SIG-M5 (cell line): ENCODE results near the gene ALOX5.
"Not testable (repeated sequence)": the region's sequence is repeated elsewhere in the genome, so short reads cannot be mapped to it uniquely, and the experiment has no call there.

Source experiments
- DNase-seq: peaks from one replicate; lab custom pipeline; 2025; lab: John Stamatoyannopoulos, UW

The ALOX5 gene

DNA sequence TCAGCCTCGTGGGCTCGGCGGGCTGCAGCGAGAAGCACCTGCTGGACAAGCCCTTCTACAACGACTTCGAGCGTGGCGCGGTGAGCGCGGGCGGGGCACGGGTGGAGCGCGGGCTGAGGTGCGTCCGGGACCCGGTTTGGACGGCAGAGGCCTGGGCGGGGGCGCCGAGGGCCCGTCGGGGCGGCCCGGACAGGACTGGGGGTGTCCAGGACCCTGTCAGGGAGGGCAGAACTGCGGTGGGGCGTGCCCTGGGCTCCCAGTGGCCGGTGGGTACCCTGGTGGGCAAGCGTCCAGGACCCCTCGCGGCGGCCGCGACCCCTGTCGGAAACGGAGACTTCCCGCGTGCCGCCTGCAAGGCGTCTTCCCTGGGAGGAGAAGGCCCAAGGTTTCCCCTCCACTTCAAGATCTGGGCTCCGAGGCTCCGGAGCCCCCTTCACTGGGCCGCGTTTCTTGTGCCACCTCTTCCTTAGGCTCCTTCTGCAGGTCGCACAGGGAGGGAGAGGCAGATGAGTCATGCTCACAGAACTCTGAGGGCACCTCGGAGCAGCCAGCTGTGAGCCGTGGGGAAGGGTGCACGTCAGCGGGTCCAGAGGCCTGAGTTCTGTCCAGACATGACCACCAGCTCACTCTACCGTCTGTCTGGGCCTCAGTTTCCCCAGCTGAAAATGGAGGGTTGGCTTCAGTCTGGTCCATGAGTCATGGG is 485 bp downstream of the ALOX5 start:
- DNase-seq, result no peak

DNA sequence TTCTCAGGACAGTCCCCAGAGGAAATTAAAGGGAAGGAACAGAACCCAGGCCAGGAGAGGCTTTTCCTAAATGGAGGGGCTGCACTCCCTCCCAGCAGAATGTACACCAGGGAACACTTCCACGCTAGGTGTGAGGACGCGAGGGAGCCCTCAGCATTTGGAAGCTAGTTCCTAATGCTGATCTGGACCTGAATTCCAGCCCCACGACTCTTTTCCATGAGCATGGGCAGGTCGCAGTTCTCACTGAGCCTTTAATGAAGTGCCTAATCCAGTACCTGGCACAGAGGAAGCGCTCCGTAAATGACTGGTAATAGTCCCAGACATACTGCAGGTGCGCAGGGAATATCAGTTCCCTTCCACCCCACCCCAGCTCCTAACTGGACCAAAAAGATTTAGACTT is 1.1 kb downstream of the ALOX5 start:
- no peak for DNase-seq

DNA sequence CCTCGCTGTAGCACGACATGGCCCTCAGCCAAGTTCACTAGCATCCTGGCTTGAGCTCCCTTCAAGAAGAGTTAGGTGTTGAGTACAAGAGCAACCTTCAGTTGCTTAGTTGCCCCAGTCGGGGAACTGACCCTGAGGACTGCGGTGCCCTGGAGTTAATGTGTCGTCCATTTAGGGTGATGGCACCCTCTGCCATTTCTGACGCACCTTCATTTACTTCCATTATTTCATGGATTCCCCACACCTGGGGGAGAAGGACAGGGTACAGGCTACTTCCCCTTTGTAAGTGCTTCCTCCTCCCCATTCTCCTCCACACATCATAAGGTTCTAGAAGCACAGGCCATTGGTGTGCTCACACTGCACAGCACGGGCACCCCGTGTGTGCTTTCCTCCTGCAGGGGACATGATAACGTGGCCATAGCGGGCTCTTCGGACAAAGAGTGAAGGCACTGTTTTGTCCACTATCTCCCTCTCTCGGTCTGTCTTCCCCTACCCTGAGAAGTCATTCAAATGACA is 1.8 kb downstream of the ALOX5 start:
- no peak for DNase-seq

DNA sequence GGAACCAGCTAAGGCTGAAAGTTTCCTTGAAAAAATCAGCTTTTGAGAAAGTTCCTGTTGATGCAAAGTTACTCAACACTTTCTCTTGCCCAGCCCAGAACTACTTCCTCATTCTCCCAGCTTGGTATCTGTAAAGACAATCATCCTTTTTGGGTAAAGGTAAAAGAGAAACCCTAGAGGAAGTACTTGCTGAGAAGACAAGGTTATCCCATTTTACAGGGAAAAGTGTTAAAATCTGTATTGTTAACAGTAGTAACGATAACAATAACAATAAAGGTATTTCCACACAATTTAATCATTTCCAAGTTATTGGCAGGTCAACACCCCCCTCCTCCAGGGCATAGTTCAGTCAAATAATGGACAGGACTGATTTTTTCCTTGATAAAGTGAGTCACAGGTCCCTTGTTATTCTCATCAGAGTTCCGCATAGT is 2.4 kb downstream of the ALOX5 start:
- DNase-seq, result peak; percentile 72

DNA sequence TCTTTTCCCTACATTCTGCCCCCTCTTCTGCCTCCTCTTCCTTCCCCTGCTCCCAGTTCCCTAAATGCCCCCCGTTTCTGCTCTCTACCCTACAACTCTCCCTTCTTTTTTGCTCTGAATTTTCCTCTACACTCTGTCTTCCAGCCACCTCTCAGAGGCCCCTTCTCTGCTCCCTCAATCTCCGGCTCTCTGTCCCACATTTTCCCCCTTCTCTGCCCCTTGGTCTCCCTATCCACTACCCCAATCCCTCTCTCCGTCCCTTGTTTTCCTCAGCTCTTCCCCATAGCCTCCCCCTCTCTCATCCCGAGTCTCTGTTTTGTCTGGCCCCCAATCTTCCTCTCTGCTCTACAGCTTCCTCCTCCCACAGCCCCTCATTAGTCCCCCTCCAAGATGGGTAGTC is 3.3 kb downstream of the ALOX5 start:
- no peak for DNase-seq

DNA sequence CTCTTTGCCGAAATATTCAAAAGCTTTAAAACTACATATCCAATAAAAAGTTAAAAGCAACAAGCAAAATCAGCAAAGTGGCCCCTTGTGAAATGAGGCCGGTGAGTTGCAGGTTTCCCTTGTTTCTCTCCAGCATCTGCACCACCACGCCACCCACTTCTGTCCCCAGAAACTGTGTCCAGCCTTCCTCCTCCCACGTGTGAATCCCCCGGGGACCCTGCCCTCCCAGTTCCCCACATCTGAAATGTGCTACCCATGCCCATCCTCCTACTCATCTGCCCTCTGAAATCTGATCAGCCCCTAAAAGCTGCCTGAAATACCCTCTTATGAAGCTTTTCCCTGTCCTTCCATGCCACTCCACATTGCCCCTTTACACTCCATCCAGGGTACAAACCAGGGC is 3.8 kb downstream of the ALOX5 start:
- no peak for DNase-seq

DNA sequence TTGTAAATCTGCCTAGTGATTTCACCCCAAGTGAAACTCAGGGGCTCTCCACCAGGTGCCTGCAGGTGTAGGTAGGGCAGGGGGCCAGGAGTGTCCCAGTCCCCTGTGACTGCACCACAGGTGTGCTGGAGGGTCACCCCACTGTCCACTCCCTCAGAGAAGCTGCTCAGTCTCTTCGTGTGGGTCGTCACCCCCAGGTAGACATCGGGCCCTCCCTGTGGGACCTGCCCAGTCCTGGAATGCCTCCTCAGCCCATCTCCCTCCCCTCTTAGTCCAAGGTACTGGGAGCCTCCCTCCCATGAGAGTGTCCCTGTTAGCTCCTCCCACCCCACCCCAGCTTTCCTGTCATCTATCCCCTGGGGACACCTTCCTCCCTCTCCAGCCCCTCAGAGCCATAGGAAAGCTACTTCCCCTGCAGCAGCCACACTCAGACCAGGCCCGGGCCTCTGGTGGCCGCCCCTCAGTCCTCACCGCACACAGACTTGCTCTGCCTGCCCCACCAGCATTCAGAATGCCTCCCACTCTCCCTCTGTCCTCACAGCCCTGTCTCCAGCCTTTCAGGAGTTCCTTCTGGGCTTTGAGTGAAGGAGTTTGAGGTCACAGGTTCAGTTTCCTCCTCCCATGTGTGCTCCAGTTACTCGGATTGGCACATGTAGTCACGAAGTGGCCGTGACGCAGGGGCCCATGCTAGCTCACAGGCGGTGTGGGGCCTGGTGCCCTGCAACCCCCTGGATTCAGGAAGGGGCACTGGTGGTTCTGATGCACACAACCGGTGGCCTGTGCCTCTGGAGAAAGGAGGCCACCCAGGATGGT is 5.1 kb downstream of the ALOX5 start:
- DNase-seq, result no peak

DNA sequence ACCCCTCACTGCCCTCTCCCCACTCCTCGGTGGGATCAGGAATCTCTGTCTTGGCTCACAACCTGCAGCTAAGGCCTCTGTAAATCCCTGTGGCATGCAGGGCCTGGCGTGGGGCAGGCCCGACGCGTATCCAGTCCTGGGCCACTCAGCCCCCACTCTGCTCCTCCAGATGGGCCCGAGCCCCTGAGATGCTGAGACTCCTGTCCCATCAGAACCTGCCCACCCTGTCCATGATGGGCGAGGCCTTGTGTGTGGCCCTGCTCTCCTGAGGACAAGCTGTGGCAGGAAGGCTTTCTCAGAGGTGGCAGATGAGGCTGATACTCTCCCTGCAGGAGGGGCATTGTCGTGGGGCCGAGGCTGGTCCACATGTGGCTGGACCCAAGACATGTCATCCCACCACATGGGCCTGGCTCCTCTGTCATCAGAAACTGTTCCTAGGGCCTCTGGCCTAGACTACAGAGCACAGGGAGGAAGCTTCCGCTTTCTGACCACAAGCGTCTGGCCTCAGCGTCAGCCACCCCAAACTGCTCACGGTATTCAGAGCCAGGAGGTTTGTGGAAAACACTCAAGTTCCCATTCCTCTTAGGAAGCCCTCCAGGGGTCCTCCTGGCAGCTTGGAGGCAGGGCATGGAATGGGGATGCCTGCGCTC is 6.0 kb downstream of the ALOX5 start:
- DNase-seq, result no peak

DNA sequence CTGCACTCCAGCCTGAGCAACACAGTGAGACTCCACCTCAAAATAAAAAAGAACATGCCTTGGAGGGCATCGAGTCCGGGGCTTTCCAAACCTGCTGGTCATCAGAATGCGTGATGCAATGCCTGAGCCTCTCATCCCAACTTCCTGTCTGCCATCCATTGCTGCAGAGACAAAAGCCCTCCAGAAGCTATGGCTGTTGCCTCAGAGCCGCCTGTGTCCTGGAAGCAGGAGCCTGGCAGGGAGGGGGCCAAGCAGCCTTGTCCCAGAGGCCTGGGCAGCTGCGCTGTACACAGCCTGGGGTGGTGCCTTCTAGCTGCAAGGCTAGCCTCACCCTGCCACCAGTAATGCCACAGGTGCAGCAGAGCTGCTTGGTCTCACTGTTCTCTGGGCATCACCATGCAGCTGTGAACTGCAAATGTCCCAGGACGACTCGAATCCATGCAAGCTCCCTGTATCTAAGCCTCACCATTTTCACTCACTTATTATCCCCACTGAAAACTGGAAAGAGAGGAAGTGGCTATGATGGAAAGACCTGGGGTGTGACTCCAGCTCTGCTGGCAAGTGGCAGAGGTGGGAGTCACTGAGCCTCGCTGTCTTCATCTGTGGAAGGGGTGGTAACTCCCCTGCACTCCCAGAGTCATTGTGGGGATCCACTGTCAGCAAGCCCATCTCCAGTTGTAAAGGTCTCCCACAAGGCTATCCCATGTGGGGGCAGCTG is 7.0 kb downstream of the ALOX5 start:
- DNase-seq, result no peak

DNA sequence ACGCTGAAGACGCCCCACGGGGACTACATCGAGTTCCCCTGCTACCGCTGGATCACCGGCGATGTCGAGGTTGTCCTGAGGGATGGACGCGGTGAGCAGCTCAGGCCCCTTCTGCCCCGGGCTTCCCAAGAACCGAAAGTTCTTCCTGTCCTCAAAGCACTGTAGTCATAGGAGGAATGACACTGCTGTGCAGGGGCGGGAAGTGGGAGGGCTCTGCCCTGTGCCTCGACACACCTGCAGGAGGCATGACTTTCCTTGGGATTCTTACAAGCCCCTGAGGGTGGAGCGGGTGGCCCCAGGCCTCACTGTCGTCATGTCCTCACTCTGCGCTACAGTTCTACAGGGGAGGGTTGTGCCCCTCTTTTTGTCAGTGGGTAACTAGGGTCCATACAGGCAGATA is 8.6 kb downstream of the ALOX5 start:
- no peak for DNase-seq

DNA sequence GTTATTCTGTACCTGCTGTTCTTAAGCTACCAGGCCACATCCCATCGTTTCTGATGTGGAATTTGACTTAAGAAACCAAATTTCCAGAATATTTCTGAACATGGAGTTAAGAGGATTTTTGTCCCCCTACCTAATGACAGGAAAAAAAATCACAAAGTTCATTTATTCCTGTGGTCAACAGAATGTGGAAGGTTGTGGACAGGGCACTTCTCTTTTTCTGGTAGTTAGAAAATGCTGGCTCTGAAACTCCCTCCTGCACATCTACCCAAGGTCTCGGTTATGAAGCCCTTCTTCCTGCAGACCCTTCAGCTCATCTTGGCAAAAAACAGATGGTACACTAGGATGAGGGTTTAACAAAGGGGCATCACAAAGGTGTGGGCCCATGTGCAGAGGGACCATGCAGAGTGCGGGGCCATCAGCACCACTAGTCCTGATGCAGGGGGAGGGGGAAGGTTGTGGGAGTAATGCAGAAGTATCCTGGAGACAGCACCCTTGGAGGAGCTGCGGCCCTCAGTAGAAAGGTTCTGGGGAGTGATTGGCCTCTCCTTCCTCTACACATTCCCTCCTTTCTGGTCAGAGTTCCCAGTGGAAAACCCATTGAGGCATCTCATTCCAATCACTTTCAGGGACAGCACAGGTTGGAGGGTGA is 9.8 kb downstream of the ALOX5 start:
- DNase-seq, result no peak

DNA sequence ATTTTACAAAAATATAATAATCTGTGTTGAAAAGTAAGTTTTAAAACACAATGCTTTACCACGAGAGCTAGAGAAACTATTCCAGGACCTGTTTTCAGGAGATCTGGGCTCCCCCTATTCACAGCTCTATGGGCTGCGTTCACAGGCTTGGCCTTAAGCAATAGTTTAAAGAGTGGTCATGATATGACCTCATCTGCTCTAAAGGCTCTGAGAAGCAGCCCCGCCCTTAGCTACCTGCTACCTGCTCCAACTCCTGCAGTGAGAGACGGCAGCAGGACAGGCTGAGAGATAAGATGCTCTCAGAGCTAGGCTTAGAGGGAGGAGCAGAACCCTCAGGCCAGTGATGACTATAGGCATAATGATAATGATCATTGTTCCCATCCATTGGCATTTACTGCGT is 12.6 kb downstream of the ALOX5 start:
- DNase-seq, result no peak

DNA sequence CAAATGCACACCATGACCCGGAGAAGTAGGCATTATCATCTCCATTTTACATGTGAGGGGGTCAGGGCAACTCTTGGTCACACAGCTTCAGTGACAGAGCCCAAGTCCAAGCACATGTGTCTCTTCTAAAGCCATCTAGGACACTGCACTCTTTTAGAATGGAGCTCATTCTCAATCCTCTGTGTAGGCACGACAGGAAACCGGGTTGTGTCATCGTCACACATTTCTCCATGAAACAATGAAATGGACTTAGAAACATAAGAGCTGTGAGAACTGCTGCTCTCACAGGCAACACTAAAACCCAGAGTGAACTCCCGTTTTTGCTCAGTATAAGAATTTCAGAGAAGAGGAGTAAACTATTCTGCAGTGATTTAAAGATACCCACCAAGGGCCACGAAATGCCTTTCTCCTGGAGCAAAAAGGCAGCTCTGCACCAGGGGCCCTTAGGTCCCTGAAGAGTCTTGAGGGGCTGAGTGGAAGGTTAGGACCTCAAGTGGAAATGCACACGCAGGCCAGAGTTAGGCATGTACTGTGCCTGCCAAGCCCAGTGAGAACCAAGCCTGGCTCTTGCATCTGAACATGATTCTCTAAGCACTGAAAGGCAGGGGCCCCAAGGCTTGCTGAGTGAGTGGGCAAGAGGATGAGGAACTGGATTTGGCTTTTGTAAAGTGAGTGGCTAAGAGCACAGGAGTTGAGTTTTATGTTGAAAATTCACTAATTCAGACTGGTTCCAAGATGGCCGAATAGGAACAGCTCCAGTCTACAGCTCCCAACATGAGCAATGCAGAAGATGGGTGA is 13.3 kb downstream of the ALOX5 start:
- DNase-seq, result no peak

DNA sequence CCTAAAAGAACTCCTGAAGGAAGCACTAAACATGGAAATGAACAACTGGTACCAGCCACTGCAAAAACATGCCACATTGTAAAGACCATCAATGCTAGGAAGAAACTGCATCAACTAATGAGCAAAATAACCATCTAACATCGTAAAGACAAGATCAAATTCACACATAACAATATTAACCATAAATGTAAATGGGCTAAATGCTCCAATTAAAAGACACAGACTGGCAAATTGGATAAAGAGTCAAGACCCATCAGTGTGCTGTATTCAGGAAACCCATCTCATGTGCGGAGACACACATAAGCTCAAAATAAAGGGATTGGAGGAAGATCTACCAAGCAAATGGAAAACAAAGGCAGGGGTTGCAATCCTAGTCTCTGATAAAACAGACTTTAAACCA is 15.7 kb downstream of the ALOX5 start:
- DNase-seq, result not testable (repeated sequence)

DNA sequence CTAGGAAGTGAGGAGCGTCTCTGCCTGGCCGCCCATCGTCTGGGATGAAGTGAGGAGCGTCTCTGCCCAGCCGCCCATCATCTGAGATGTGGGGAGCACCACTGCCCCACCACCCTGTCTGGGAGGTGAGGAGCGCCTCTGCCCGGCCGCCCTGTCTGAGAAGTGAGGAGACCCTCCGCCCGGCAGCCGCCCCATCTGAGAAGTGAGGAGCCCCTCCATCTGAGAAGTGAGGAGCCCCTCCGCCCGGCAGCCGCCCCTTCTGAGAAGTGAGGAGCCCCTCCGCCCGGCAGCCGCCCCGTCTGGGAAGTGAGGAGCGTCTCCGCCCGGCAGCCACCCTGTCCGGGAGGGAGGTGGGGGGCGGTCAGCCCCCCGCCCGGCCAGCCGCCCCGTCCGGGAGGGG is 17.6 kb downstream of the ALOX5 start:
- DNase-seq, result not testable (repeated sequence)

DNA sequence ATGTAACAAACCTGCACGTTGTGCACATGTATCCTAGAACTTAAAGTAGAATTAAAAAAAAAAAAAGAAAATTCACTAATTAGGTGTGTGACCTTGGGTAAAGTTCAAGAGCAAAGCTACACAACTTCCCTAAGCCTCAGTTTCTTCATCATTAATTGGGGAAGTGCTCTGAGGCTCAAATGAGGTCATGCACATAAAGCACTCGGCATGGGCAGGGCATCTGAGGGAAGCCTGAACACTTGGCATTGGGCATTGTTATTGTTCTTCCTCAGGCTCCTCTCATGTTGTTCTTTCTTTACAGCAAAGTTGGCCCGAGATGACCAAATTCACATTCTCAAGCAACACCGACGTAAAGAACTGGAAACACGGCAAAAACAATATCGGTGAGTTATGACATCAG is 21.5 kb downstream of the ALOX5 start:
- no peak for DNase-seq

DNA sequence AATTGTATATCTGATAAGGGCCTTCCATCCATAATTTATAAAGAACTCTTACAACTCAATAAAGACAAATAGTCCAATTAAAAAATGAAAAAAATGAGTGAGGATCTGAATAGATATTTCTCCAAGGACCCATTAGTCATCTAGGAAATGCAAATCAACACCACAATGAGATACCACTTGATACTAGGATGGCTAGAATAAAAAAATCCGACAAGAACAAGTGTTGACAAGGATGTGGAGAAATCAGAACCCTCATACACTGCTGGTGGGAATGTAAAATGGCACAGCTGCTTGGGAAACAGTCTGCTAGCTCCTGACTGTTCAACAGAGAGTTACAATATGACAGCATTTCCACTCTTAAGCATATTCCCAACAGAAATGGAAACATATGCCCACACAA is 24.6 kb downstream of the ALOX5 start:
- no peak for DNase-seq

DNA sequence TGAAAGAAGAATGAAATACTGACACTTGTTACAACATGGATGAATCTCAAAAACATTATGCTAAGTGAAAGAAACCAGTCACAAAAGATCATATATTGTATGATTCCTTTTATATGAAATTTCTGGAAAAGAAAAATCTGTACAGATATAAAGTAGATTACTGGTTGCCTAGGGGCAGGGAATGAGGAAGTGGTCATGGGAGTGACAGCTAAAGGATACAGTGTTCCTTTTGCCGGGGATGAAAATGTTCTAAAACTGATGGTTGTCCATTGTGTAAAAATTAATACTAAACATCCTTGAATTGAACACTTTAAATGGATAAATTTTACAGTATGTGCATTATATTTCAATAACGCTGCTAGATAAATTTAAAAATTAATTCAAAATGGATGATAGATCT is 25.1 kb downstream of the ALOX5 start:
- DNase-seq, result no peak

DNA sequence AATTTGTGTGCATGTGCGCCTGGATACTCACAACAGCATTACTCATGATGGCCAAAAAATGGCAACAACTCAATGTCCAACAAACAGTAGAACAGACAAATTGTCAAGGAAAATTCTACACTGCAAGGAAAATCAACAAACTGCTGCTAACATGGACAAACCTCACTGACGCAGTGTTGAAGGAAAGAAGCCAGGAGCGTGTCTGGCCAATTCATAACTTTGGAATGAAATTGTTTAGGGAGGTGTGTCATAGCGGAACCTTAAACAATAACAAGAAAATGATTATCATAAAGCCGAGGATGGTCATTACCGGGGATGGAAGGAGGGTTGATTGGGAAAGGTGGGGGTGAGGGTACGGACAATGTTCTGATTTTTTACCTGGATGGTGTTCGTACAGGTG is 29.1 kb downstream of the ALOX5 start:
- DNase-seq, result no peak

DNA sequence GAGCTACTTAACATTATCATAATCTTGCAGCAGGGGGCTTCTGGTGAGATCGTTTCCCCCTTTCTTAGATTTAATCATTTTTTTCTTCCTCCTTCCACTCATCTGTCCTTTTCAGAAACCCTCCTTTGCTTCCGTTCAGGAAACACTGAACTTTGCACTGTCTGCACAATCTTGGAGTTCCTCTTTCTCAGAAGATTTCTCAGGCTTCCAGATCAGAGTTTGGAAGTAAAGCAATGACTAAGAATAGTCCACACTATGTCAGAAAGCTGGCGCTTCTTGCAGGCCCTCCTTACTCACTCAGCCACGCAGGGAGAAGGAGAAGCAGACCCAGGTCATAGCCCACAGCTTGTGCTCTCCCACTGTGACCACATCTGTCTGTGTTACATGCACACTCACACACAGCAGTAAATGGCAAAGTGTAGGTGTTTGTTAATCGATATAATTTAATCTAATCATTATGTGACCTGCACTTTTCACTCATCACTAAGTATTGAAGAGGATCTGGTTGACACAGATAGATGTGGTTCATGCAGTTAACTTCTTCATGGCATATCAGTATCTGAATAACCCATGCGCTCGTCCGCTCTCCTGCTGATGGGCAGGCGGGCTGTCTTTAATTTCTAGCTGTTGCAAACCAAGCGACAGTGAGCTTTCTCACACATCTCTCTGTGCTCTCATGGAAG is 30.2 kb downstream of the ALOX5 start:
- no peak for DNase-seq
